Heart left ventricle (tissue), 13 donors: ENCODE results near the gene EIF3I.

Experiments
- POLR2A ChIP-seq, 2 donors: fragments of 450-650 bp; IDR thresholded peaks; one replicate each; pipeline ENCODE4 v1.6.1; 2017; ENCODE audit warnings: antibody characterized with exemption in 2 of 2, mild to moderate bottlenecking in 2 of 2, moderate library complexity in 2 of 2
- TF ChIP-seq, protein P1 (sequence below), 12 donors: fragments of 200-600 bp; sonication (generic) in 4 of 12; IDR thresholded peaks; one replicate each; pipeline versions ENCODE4 v1.5.0 to v1.8.0; 2018 to 2022; ENCODE audit warnings: antibody characterized with exemption in 12 of 12, mild to moderate bottlenecking in 5 of 12
- donor health status: ischemic (EF 13 %, LVEDD 7.1; RV severe dilation, severe dysfunction).
- donor health status: DM: no; HTN: yes; CAD: no.
- donor health status: DM: no; HTN: no; CAD: no.
- donor health status: ischemic (EF 25% LVEDD 6.9; RV normal size, moderate dysfunction).
- donor health status: ischemic (EF 25% LVEDD 5.7; RV mildly dilated, moderate dysfunction).
- donor health status: ischemic (EF 35%, LVEDD 5.7; RV mildly dilated, moderate dysfunction).
- donor health status: nonischemic (EF 11% LVEDD 7.7; RV severe dilation, severe dysfunction).
- donor health status: DM: yes; HTN: yes; CAD: no.
- donor health status: PGD.
- donor health status: ischemic (EF 29% LVEDD 5.4; RV normal size, mild dysfunction).
- donor health status: nonischemic (EF 23%, LVEDD 6.1; RV moderate dilation, normal function).

DNA sequence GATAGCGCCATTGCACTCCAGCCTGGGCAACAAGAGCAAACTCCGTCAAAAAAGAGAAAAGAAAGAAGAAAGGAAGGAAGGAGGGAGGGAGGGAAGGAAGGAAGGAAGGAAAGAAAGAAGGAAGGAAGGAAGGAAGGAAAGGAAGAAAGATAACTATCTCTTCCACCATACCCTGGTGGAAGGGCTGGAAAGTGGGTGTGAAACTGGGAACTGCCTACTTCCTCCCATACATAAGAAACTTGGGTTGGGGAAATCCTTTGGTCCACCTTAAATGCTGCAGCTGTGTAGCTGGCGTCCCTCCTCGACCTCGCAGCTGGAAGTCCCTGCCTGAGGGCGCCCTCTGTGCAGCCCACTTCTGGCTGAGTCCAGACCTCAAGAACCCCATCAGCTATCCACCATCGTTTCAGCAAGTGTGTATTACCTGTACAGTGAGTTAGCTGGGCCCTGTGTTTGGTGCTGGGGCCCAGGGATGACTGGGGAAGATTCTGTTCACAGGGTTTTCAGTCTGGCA, 20.2 kb downstream of the EIF3I start:
- no peak for TF ChIP-seq POLR2A (IDR thresholded peaks at IDR 0.05)
- TF ChIP-seq, protein P1, sequence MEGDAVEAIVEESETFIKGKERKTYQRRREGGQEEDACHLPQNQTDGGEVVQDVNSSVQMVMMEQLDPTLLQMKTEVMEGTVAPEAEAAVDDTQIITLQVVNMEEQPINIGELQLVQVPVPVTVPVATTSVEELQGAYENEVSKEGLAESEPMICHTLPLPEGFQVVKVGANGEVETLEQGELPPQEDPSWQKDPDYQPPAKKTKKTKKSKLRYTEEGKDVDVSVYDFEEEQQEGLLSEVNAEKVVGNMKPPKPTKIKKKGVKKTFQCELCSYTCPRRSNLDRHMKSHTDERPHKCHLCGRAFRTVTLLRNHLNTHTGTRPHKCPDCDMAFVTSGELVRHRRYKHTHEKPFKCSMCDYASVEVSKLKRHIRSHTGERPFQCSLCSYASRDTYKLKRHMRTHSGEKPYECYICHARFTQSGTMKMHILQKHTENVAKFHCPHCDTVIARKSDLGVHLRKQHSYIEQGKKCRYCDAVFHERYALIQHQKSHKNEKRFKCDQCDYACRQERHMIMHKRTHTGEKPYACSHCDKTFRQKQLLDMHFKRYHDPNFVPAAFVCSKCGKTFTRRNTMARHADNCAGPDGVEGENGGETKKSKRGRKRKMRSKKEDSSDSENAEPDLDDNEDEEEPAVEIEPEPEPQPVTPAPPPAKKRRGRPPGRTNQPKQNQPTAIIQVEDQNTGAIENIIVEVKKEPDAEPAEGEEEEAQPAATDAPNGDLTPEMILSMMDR (IDR thresholded peaks at IDR 0.05): no peak
